ENCODE data around the gene ZNF580. TPM values are rescaled to one million over a fixed set of nuclear protein-coding genes. Genes with fewer than 3 reads are reported as not detected.

The ZNF580 gene
- total RNA-seq, 5 donors from 2014 or later (not counting 1 experiment from before 2014, with no cell fraction given), result 44.6 to 116 (median 94.2) TPM

DNA sequence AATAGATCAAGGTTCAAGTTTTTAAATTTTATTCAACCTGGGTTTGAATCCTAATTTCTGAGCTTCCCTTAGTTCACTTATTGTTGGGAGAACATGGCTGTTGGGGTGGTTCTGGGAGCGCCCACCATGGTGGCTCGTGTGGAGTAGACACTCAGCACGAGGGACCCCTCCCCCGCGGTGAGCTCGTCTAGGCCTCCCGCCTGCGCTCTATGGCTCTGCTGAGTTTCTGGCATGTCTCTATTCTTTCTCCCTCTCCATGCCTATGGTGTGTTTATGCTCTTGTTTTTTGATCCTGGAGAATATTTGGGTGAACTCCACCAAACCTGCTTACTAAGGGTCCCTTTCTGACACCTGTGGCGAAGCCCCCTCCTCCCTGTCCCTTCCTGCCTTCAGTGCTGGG is 32.7 kb downstream of the ZNF580 start:
- Mint-ChIP-seq H3K4me1 (peaks cover 64 to 66% (median 64%) of the 10 kb centered on the region in 3 donors), H3K27me3 (no peaks in the 10 kb centered on the region), H3K36me3 (peaks cover 31% of the 10 kb centered on the region), H3K4me3 (peak overlapping the region in 2 of 3 donors; percentile 46 to 57), H3K27ac (peak overlapping the region; percentile 52 to 86), H3K9me3 (no peaks in the 10 kb centered on the region)
- DNase-seq (no peak), ATAC-seq (replicated peaks in 1 of 4) (no peak)
- ChIA-PET CTCF (interaction anchor here (0.5 to 0.9 kb wide), 5 partner anchors 11 to 480 kb away, joined by 3 to 4 read pairs (median 3); no protein-coding TSS in a partner anchor), POLR2A (no interaction called here)
- 83% methylated on average over 1 of the region's 9 CpGs for WGBS (ENCODE audit: insufficient coverage)
- H3K4me1 ChIP-seq (ENCODE audit: control insufficient read depth in 1 of 2, extremely low read depth in 1 of 2, insufficient read depth in 2 of 2, low read length in 2 of 2), result peaks cover 10 to 70% of the 10 kb centered on the region in 2 experiments
- H3K9me3 ChIP-seq, result no peaks in the 10 kb centered on the region
- H3K4me3 ChIP-seq (ENCODE audit: control insufficient read depth in 1 of 2, extremely low read depth in 1 of 2, low read length in 1 of 2), result no peak overlapping the region
- no peaks in the 10 kb centered on the region for H3K27me3 ChIP-seq (replicated peaks in 1 of 2; ENCODE audit: control insufficient read depth in 2 of 2, extremely low read depth in 1 of 2, insufficient read depth in 2 of 2, low read length in 1 of 2)
- H3K36me3 ChIP-seq (ENCODE audit: control insufficient read depth in 2 of 2, extremely low read depth in 1 of 2, insufficient read depth in 1 of 2, low read length in 1 of 2), result peaks cover 21 to 34% of the 10 kb centered on the region in 2 donors
- H3K27ac ChIP-seq (ENCODE audit: low read length), result peak overlapping the region; percentile 23

- peaks cover 10 to 70% of the 10 kb centered on the region in 2 experiments for H3K4me1 ChIP-seq (ENCODE audit: control insufficient read depth in 1 of 2, extremely low read depth in 1 of 2, insufficient read depth in 2 of 2, low read length in 2 of 2)
- no peak for ATAC-seq (replicated peaks in 1 of 4)
- H3K4me3 Mint-ChIP-seq, result peak overlapping the region; percentile 46 to 95 (median 57)
These were observed 33.1 kb downstream of the ZNF580 start for GRCh38 chr19:55673889-55674288.

DNA sequence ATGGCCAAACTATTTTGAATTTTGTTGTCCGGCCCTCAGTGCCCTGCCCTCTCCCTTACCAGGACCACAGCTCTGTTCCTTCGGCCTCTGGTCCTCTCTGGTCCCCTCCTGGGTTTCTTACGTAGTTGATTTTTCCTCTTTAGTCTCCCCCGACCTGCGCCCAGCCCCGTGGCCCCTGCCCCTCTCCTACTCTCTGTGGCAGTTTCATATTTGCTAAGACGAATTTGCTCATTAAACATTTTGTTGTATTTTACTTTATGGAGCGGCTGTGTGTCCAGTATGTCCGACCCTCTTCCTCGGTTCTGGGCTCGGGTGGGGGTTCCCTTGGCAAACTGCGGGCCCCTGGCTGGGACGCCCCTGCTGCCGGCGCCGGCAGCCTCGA is 33.6 kb downstream of the ZNF580 start:
- Histone ChIP-seq H3K27ac (ENCODE audit: low read length) (peak overlapping the region; percentile 82), H3K4me1 (ENCODE audit: control insufficient read depth in 1 of 2, extremely low read depth in 1 of 2, insufficient read depth in 2 of 2, low read length in 2 of 2) (peaks cover 10 to 71% of the 10 kb centered on the region in 2 experiments), H3K27me3 (replicated peaks in 1 of 2; ENCODE audit: control insufficient read depth in 2 of 2, extremely low read depth in 1 of 2, insufficient read depth in 2 of 2, low read length in 1 of 2) (no peaks in the 10 kb centered on the region), H3K36me3 (ENCODE audit: control insufficient read depth in 2 of 2, extremely low read depth in 1 of 2, insufficient read depth in 1 of 2, low read length in 1 of 2) (peaks cover 26 to 34% of the 10 kb centered on the region in 2 donors), H3K9me3 (no peaks in the 10 kb centered on the region), H3K4me3 (ENCODE audit: control insufficient read depth in 1 of 2, extremely low read depth in 1 of 2, low read length in 1 of 2) (peak overlapping the region in 1 of 2 donors; percentile 75)
- peak overlapping the region; percentile 61 to 95 (median 68) for H3K4me3 Mint-ChIP-seq
- no peaks in the 10 kb centered on the region for H3K27me3 Mint-ChIP-seq
- ChIA-PET POLR2A (no interaction called here), CTCF (no interaction called here)
- H3K36me3 Mint-ChIP-seq, result peaks cover 38% of the 10 kb centered on the region
- H3K27ac Mint-ChIP-seq, result peak overlapping the region; percentile 57 to 74
- WGBS (ENCODE audit: insufficient coverage), result 25% methylated on average over 11 of the region's 17 CpGs
- no peak for ATAC-seq (replicated peaks in 1 of 4)
- H3K9me3 Mint-ChIP-seq, result no peaks in the 10 kb centered on the region
- H3K4me1 Mint-ChIP-seq, result peaks cover 68 to 73% (median 70%) of the 10 kb centered on the region in 3 donors
- no peak for DNase-seq

More at GRCh38 chr19:55673889-55674288, 33.1 kb downstream of the ZNF580 start:
- ChIA-PET POLR2A (no interaction called here), CTCF (interaction anchor here in 1 of 2 donors (0.7 kb wide), 1 partner anchor 481 kb away, joined by 3 read pairs; no protein-coding TSS in a partner anchor)
- Mint-ChIP-seq H3K27me3 (no peaks in the 10 kb centered on the region), H3K27ac (peak overlapping the region; percentile 7 to 86), H3K9me3 (no peaks in the 10 kb centered on the region), H3K4me1 (peaks cover 67 to 70% (median 68%) of the 10 kb centered on the region in 3 donors), H3K36me3 (peaks cover 35% of the 10 kb centered on the region)
- Histone ChIP-seq H3K27me3 (replicated peaks in 1 of 2; ENCODE audit: control insufficient read depth in 2 of 2, extremely low read depth in 1 of 2, insufficient read depth in 2 of 2, low read length in 1 of 2) (no peaks in the 10 kb centered on the region), H3K36me3 (ENCODE audit: control insufficient read depth in 2 of 2, extremely low read depth in 1 of 2, insufficient read depth in 1 of 2, low read length in 1 of 2) (peaks cover 25 to 34% of the 10 kb centered on the region in 2 donors), H3K9me3 (no peaks in the 10 kb centered on the region), H3K27ac (ENCODE audit: low read length) (peak overlapping the region; percentile 82), H3K4me3 (ENCODE audit: control insufficient read depth in 1 of 2, extremely low read depth in 1 of 2, low read length in 1 of 2) (no peak overlapping the region)
- no peak for DNase-seq
- WGBS (ENCODE audit: insufficient coverage), result no CpG with 5 or more reads among the region's 15 CpGs

GRCh38 chr19:55674841-55675660 is 34.2 kb downstream of the ZNF580 start, which contains the start of gene EPN1:
EPN1 (plus strand) TSS chr19:55675226; CDS start chr19:55678628, 3,402 bp downstream.
- Histone ChIP-seq H3K9me3 (no peaks in the 10 kb centered on the region), H3K4me1 (ENCODE audit: control insufficient read depth in 1 of 2, extremely low read depth in 1 of 2, insufficient read depth in 2 of 2, low read length in 2 of 2) (peaks cover 10 to 71% of the 10 kb centered on the region in 2 experiments), H3K4me3 (ENCODE audit: control insufficient read depth in 1 of 2, extremely low read depth in 1 of 2, low read length in 1 of 2) (peak within 1 kb of the TSS; percentile 75 to 91), H3K27me3 (replicated peaks in 1 of 2; ENCODE audit: control insufficient read depth in 2 of 2, extremely low read depth in 1 of 2, insufficient read depth in 2 of 2, low read length in 1 of 2) (no peaks in the 10 kb centered on the region), H3K36me3 (ENCODE audit: control insufficient read depth in 2 of 2, extremely low read depth in 1 of 2, insufficient read depth in 1 of 2, low read length in 1 of 2) (peaks cover 23 to 34% of the 10 kb centered on the region in 2 donors), H3K27ac (ENCODE audit: low read length) (peak within 1 kb of the TSS; percentile 82)
- H3K4me3 Mint-ChIP-seq, result peak within 1 kb of the TSS; percentile 95 to 98 (median 96)
- CTCF ChIA-PET, result no interaction called here
- H3K4me1 Mint-ChIP-seq, result peaks cover 70 to 75% (median 71%) of the 10 kb centered on the region in 3 donors
- WGBS (ENCODE audit: insufficient coverage), result 2% methylated on average over 101 of the region's 101 CpGs
- POLR2A ChIA-PET, result no interaction called here
- H3K9me3 Mint-ChIP-seq, result no peaks in the 10 kb centered on the region
- ATAC-seq (replicated peaks in 1 of 4) (peak; percentile 90 to 94 (median 92)), DNase-seq (peak; percentile 92 to 99 (median 97))
- no peaks in the 10 kb centered on the region for H3K27me3 Mint-ChIP-seq
- peak within 1 kb of the TSS; percentile 95 for H3K27ac Mint-ChIP-seq
- H3K36me3 Mint-ChIP-seq, result peaks cover 39% of the 10 kb centered on the region

DNA sequence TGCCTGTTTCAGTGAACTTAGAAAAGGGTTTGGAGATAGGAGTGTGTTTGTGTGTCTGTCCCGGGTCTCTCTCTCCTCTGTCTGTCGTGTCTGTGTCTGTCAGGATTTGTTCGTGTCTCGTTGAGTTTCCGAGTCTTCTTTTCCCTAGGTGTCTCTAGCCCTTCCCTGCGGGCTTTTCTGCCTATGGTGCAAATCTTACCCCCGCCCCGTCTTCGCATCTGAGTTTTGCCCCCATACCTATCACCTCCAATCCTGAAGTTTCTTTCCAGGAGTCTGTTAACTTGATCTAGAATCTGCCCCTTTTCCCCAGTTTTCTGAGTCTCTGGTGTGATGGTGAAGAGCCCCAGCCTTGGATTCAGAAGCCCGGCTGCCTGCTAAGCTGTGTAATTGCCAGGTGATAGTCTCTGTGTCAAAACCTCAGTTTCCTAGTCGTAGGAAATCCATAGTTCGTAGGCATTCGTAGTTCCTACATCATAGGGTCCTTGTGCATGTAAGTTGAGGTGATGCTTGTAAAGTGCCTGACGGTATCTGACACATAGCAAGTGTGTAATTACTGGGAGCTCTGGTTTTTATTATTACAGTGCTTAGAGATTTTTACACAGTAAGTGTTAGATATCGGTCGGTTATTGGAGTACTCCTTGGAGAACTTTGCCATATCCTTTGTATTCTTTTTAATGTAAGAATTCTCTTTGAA is 35.0 kb downstream of the ZNF580 start:
- WGBS (ENCODE audit: insufficient coverage), result 10% methylated on average over 7 of the region's 16 CpGs
- peak overlapping the region; percentile 75 to 91 for H3K4me3 ChIP-seq (ENCODE audit: control insufficient read depth in 1 of 2, extremely low read depth in 1 of 2, low read length in 1 of 2)
- CTCF ChIA-PET, result no interaction called here
- Mint-ChIP-seq H3K4me3 (peak overlapping the region; percentile 95 to 98 (median 96)), H3K27me3 (no peaks in the 10 kb centered on the region), H3K4me1 (peaks cover 65 to 77% (median 72%) of the 10 kb centered on the region in 3 donors), H3K36me3 (peaks cover 35% of the 10 kb centered on the region), H3K27ac (peak overlapping the region; percentile 95), H3K9me3 (no peaks in the 10 kb centered on the region)
- no peaks in the 10 kb centered on the region for H3K9me3 ChIP-seq
- H3K4me1 ChIP-seq (ENCODE audit: control insufficient read depth in 1 of 2, extremely low read depth in 1 of 2, insufficient read depth in 2 of 2, low read length in 2 of 2), result peaks cover 10 to 70% of the 10 kb centered on the region in 2 experiments
- POLR2A ChIA-PET, result interaction anchor here in 1 of 2 donors (0.5 kb wide), 1 partner anchor 52 kb away, joined by 9 read pairs; the partner anchor contains the start of gene ZNF784
- H3K36me3 ChIP-seq (ENCODE audit: control insufficient read depth in 2 of 2, extremely low read depth in 1 of 2, insufficient read depth in 1 of 2, low read length in 1 of 2), result peaks cover 16 to 34% of the 10 kb centered on the region in 2 donors
- ATAC-seq (replicated peaks in 1 of 4) (no peak), DNase-seq (no peak)
- no peaks in the 10 kb centered on the region for H3K27me3 ChIP-seq (replicated peaks in 1 of 2; ENCODE audit: control insufficient read depth in 2 of 2, extremely low read depth in 1 of 2, insufficient read depth in 2 of 2, low read length in 1 of 2)
- peak overlapping the region; percentile 72 for H3K27ac ChIP-seq (ENCODE audit: low read length)

DNA sequence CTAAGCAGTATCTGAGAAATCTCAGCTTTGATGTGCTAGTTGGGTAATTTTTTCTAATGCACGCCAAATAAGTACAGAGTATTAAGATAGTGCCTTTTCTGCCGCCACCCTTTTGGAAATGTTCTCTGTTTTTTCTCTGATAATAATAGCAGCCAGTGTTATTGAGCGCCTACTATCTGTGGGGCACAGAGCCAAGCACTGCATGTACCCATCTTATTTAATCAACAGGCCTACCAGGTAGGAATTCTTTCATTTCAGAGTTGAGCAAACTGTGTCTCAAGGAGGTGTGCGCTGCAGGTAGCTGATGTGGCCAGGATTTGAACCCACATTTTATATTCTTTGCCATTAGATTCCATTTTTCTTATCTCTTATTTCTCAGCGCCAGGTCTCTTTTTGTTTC is 35.6 kb downstream of the ZNF580 start:
- H3K4me1 ChIP-seq (ENCODE audit: control insufficient read depth in 1 of 2, extremely low read depth in 1 of 2, insufficient read depth in 2 of 2, low read length in 2 of 2), result peaks cover 10 to 72% of the 10 kb centered on the region in 2 experiments
- no peaks in the 10 kb centered on the region for H3K27me3 ChIP-seq (replicated peaks in 1 of 2; ENCODE audit: control insufficient read depth in 2 of 2, extremely low read depth in 1 of 2, insufficient read depth in 2 of 2, low read length in 1 of 2)
- CTCF ChIA-PET, result no interaction called here
- no peak for DNase-seq
- no peaks in the 10 kb centered on the region for H3K27me3 Mint-ChIP-seq
- H3K9me3 ChIP-seq, result no peaks in the 10 kb centered on the region
- no peak overlapping the region for H3K4me3 ChIP-seq (ENCODE audit: control insufficient read depth in 1 of 2, extremely low read depth in 1 of 2, low read length in 1 of 2)
- no peak overlapping the region for H3K27ac ChIP-seq (ENCODE audit: low read length)
- WGBS (ENCODE audit: insufficient coverage), result 100% methylated on average over 2 of the region's 5 CpGs
- POLR2A ChIA-PET, result no interaction called here
- peaks cover 59 to 73% (median 67%) of the 10 kb centered on the region in 3 donors for H3K4me1 Mint-ChIP-seq
- H3K36me3 ChIP-seq (ENCODE audit: control insufficient read depth in 2 of 2, extremely low read depth in 1 of 2, insufficient read depth in 1 of 2, low read length in 1 of 2), result peaks cover 15 to 37% of the 10 kb centered on the region in 2 donors
- ATAC-seq (replicated peaks in 1 of 4), result no peak
- peak overlapping the region; percentile 16 to 61 for H3K27ac Mint-ChIP-seq
- no peaks in the 10 kb centered on the region for H3K9me3 Mint-ChIP-seq
- H3K4me3 Mint-ChIP-seq, result peak overlapping the region; percentile 95 to 98 (median 96)
- H3K36me3 Mint-ChIP-seq, result peaks cover 31% of the 10 kb centered on the region

Data from T-cell (primary cell).